ENCODE results near the gene DPH5. TPM values are rescaled to one million over a fixed set of nuclear protein-coding genes. Genes with fewer than 3 reads are reported as not detected.
A peak's percentile ranks its signal among the peaks of the same experiment; 100 is the strongest.

Gene DPH5
- polyA plus RNA-seq, 1 of the 3 experiments (the other 2 are of a cell fraction) = 36.6 TPM

DNA sequence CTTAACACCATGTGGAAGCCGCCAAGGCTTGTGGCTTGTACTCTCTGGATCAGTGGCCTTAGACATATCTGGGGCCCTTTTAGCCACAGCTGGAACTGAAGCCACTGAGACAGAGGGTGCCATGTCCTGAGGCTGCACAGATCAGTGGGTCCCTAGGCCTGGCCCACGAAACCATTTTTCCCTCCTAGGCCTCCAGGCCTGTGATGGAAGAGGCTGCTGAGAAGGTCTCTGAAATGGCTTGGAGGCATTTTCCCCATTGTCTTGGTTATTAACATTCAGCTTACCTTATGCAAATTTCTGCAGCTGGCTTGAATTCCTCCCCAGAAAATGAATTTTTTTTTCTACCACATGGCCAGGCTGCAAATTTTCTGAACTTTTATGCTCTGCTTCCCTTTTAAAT, 15.1 kb upstream of the DPH5 start:
- Histone ChIP-seq H3K4me1 (ENCODE audit: control insufficient read depth in 1 of 2, insufficient read depth in 2 of 2, low read depth in 1 of 2, low read length in 1 of 2) (no peaks in the 10 kb centered on the region), H2AFZ (ENCODE audit: low read depth) (no peak overlapping the region), H3F3A (replicated peaks; ENCODE audit: insufficient read depth) (peaks cover 9% of the 10 kb centered on the region), H3K4me3 (ENCODE audit: low read depth in 2 of 2, low read length in 1 of 2) (no peak overlapping the region), H3K9ac (no peak overlapping the region), H4K20me1 (ENCODE audit: insufficient read depth) (no peaks in the 10 kb centered on the region), H3K27ac (ENCODE audit: low read depth in 2 of 2, low read length in 1 of 2) (no peak overlapping the region), H3K36me3 (replicated peaks in 1 of 2; ENCODE audit: control insufficient read depth in 1 of 2, insufficient read depth in 2 of 2, low read length in 1 of 2) (peaks cover 4% of the 10 kb centered on the region in 2 experiments), H3K79me2 (ENCODE audit: insufficient read depth) (0 out of 2 replicates have a peak, but pooled peaks cover 6% of the 10 kb centered on the region), H3K9me3 (0 out of 2 replicates have a peak, but pooled peaks cover 5% of the 10 kb centered on the region), H3K27me3 (ENCODE audit: insufficient read depth) (no peaks in the 10 kb centered on the region), H3K4me2 (no peak overlapping the region), H3K9me2 (no peaks in the 10 kb centered on the region)
- TF ChIP-seq PBX3 (IDR thresholded peaks at IDR 0.05) = no peak
- TF ChIP-seq RAD21 (IDR thresholded peaks at IDR 0.05; ENCODE audit: low read length) = no peak
- no peak for TF ChIP-seq RCOR1 (IDR thresholded peaks at IDR 0.05; ENCODE audit: low read length)
- TF ChIP-seq, protein P1, sequence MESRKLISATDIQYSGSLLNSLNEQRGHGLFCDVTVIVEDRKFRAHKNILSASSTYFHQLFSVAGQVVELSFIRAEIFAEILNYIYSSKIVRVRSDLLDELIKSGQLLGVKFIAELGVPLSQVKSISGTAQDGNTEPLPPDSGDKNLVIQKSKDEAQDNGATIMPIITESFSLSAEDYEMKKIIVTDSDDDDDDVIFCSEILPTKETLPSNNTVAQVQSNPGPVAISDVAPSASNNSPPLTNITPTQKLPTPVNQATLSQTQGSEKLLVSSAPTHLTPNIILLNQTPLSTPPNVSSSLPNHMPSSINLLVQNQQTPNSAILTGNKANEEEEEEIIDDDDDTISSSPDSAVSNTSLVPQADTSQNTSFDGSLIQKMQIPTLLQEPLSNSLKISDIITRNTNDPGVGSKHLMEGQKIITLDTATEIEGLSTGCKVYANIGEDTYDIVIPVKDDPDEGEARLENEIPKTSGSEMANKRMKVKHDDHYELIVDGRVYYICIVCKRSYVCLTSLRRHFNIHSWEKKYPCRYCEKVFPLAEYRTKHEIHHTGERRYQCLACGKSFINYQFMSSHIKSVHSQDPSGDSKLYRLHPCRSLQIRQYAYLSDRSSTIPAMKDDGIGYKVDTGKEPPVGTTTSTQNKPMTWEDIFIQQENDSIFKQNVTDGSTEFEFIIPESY (IDR thresholded peaks at IDR 0.05; ENCODE audit: borderline replicate concordance, low read depth) = no peak
- no peak for TF ChIP-seq MXI1 (IDR thresholded peaks at IDR 0.05; ENCODE audit: low read depth, low read length)
- no peak for TF ChIP-seq YY1 (IDR thresholded peaks at IDR 0.05; ENCODE audit: low read depth)
- TF ChIP-seq NFIC (IDR thresholded peaks at IDR 0.05; ENCODE audit: borderline replicate concordance) = no peak
- no peak for TF ChIP-seq EP300 (IDR thresholded peaks at IDR 0.05; ENCODE audit: borderline replicate concordance in 1 of 2, low read depth in 1 of 2, low read length in 1 of 2)
- no peak for TF ChIP-seq POLR2AphosphoS5 (IDR thresholded peaks at IDR 0.05; ENCODE audit: low read depth, low read length)
- TF ChIP-seq GABPA (IDR thresholded peaks at IDR 0.05; ENCODE audit: low read depth) = no peak
- TF ChIP-seq GATA2 (CRISPR knock-in tag; IDR thresholded peaks at IDR 0.05) = no peak
- no CpG with 5 or more reads among the region's 2 CpGs for WGBS (ENCODE audit: low lambda C conversion rate)
- no peak for DNase-seq
- CTCF ChIA-PET = no interaction called here
- POLR2A ChIA-PET = no interaction called here

DNA sequence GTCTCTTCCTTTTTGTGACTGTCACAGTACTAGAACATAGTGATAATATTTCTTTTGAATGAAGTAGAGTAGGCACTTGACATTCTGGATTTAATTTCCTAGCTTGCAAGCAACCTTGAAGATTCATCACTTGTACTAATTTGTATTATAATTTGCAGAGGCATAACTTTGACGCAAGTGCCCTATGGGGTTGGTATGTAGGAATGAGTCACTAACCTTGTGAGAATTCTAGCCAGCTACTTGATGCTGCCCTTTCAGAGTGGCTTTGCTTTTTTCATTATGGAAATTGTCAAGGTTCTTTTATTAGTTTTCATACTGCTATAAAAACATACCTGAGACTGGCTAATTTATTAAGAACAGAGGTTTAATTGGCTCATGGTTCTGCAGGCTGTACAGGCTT, 13.7 kb upstream of the DPH5 start:
- Histone ChIP-seq H3K9ac (no peak overlapping the region), H3K9me2 (no peaks in the 10 kb centered on the region), H2AFZ (ENCODE audit: low read depth) (no peak overlapping the region), H4K20me1 (ENCODE audit: insufficient read depth) (no peaks in the 10 kb centered on the region), H3K79me2 (ENCODE audit: insufficient read depth) (0 out of 2 replicates have a peak, but pooled peaks cover 6% of the 10 kb centered on the region), H3K4me3 (ENCODE audit: low read depth in 2 of 2, low read length in 1 of 2) (no peak overlapping the region), H3K27me3 (ENCODE audit: insufficient read depth) (no peaks in the 10 kb centered on the region), H3K4me1 (ENCODE audit: control insufficient read depth in 1 of 2, insufficient read depth in 2 of 2, low read depth in 1 of 2, low read length in 1 of 2) (no peaks in the 10 kb centered on the region), H3K27ac (ENCODE audit: low read depth in 2 of 2, low read length in 1 of 2) (no peak overlapping the region), H3F3A (replicated peaks; ENCODE audit: insufficient read depth) (peaks cover 9% of the 10 kb centered on the region), H3K36me3 (replicated peaks in 1 of 2; ENCODE audit: control insufficient read depth in 1 of 2, insufficient read depth in 2 of 2, low read length in 1 of 2) (peaks cover 4% of the 10 kb centered on the region in 2 experiments), H3K4me2 (no peak overlapping the region), H3K9me3 (0 out of 2 replicates have a peak, but pooled peaks cover 5% of the 10 kb centered on the region)
- 88% methylated on average over 1 of the region's 1 CpG for WGBS (ENCODE audit: low lambda C conversion rate)
- POLR2A ChIA-PET = no interaction called here
- TF ChIP-seq FOSL2 (IDR thresholded peaks at IDR 0.05; ENCODE audit: borderline replicate concordance, low read depth) = peak; percentile 34; the same call in 1 of the 2 replicates
- no peak for TF ChIP-seq RAD21 (IDR thresholded peaks at IDR 0.05; ENCODE audit: low read length)
- TF ChIP-seq, protein P2, sequence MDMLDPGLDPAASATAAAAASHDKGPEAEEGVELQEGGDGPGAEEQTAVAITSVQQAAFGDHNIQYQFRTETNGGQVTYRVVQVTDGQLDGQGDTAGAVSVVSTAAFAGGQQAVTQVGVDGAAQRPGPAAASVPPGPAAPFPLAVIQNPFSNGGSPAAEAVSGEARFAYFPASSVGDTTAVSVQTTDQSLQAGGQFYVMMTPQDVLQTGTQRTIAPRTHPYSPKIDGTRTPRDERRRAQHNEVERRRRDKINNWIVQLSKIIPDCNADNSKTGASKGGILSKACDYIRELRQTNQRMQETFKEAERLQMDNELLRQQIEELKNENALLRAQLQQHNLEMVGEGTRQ (IDR thresholded peaks at IDR 0.05; ENCODE audit: borderline replicate concordance, low read depth, low read length) = no peak
- TF ChIP-seq EZH2phosphoT487 (IDR thresholded peaks at IDR 0.05; ENCODE audit: borderline replicate concordance, low read depth) = no peak
- peak; percentile 41 for TF ChIP-seq PBX3 (IDR thresholded peaks at IDR 0.05)
- no peak for TF ChIP-seq GABPA (IDR thresholded peaks at IDR 0.05; ENCODE audit: low read depth)
- no peak for TF ChIP-seq FOXJ3 (CRISPR knock-in tag; IDR thresholded peaks at IDR 0.05)
- TF ChIP-seq TCF12 (IDR thresholded peaks at IDR 0.05) = peak; percentile 30
- TF ChIP-seq SIN3A (IDR thresholded peaks at IDR 0.05; ENCODE audit: borderline replicate concordance, low read depth, low read length) = no peak
- CTCF ChIA-PET = no interaction called here
- no peak for DNase-seq

Data from SK-N-SH (cell line).